GM12801 (cell line): ENCODE measurements around the gene ARRB1.

Source experiments
- CTCF ChIP-seq: IDR thresholded peaks from one replicate; pipeline ENCODE4 v1.5.1; 2011; ENCODE audit warnings: control low read depth; ENCODE audit not compliant: insufficient read length; ENCODE audit errors: extremely low read depth

ARRB1 gene

GRCh38 chr11:75317446-75318122 lies 33.9 kb downstream of the ARRB1 start:
- TF ChIP-seq CTCF, result no peak

- no peak for TF ChIP-seq CTCF
These were observed 36.0 kb downstream of the ARRB1 start for GRCh38 chr11:75315439-75315805.

GRCh38 chr11:75314771-75315438 lies 36.6 kb downstream of the ARRB1 start:
- TF ChIP-seq CTCF, result no peak

GRCh38 chr11:75313513-75314272 lies 37.8 kb downstream of the ARRB1 start:
- TF ChIP-seq CTCF, result no peak

- no peak for TF ChIP-seq CTCF
These were observed 39.1 kb downstream of the ARRB1 start for GRCh38 chr11:75312346-75312745.

GRCh38 chr11:75311858-75312288 lies 39.6 kb downstream of the ARRB1 start:
- no peak for TF ChIP-seq CTCF

- no peak for TF ChIP-seq CTCF
These were observed 42.5 kb downstream of the ARRB1 start for GRCh38 chr11:75308986-75309385.
